GM20000 (cell line): ENCODE data around the gene ZC3H18.

Source experiments
- DNase-seq: peaks from one replicate; pipeline ENCODE4 v3.0.0; 2012; ENCODE audit warnings: low spot score
- TF ChIP-seq, protein P1 (sequence below): IDR thresholded peaks from 2 replicates; pipeline ENCODE4 v1.5.1; 2012; ENCODE audit warnings: mild to moderate bottlenecking, control low read depth; ENCODE audit errors: extremely low read depth, missing control alignments

Gene ZC3H18

DNA sequence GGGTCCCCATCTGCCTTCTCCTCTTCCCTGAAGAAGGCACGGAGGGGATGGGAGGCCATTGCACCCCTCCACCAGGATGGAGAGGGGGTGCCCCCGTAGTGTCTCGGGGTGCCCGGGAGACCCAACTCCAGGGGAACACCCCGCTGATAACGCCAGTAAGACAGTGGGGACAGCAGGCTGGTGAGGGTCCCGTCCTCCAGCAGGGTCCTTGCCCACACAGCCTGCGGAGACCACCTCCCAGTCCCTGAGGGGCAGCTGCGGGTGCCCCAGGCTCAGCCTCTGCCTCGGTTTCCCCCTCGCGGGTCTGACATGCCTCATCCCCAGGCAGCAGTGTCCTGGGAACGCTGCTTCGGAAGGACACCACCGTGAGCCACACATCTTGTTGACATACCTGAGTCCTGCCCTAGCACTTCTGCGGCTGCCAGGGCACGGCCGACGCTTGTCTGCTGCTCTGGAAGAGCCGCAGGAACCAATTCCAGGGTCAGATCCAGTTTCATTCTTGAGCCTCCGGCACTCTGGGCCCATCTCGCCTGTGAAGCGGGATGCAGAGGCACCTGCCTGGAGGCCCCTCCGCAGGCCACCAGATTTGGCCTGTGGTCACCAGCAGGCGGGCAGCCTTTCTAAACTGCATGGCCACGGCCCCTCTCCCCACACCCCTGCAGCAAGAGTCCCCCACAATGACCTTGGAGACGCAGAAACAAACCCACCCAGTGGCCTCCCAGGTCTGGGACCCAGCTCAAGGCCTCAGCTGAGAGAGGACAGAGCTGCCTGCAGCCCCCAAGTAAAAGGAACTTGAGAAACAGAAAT is 39.9 kb upstream of the ZC3H18 start:
- DNase-seq, result no peak
- TF ChIP-seq, protein P1, sequence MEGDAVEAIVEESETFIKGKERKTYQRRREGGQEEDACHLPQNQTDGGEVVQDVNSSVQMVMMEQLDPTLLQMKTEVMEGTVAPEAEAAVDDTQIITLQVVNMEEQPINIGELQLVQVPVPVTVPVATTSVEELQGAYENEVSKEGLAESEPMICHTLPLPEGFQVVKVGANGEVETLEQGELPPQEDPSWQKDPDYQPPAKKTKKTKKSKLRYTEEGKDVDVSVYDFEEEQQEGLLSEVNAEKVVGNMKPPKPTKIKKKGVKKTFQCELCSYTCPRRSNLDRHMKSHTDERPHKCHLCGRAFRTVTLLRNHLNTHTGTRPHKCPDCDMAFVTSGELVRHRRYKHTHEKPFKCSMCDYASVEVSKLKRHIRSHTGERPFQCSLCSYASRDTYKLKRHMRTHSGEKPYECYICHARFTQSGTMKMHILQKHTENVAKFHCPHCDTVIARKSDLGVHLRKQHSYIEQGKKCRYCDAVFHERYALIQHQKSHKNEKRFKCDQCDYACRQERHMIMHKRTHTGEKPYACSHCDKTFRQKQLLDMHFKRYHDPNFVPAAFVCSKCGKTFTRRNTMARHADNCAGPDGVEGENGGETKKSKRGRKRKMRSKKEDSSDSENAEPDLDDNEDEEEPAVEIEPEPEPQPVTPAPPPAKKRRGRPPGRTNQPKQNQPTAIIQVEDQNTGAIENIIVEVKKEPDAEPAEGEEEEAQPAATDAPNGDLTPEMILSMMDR, result no peak

DNA sequence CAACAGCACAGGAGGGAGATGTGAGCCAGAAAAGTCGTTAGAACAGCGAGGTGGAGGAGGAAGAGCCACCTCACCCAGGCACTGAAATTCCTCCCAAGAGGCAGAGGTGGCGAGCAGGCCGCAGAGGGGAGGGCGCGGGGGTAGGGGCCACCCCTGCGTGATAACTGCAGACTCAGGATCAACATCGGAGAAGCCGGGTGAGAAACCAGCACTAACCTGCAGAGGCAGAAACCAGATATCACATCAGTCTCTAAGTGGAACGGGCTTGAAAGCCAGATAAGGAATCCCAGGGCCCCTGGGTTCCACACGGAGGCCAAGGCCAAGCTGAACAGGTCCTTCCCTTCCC is 39.4 kb upstream of the ZC3H18 start:
- DNase-seq, result no peak
- TF ChIP-seq, protein P1, result no peak

DNA sequence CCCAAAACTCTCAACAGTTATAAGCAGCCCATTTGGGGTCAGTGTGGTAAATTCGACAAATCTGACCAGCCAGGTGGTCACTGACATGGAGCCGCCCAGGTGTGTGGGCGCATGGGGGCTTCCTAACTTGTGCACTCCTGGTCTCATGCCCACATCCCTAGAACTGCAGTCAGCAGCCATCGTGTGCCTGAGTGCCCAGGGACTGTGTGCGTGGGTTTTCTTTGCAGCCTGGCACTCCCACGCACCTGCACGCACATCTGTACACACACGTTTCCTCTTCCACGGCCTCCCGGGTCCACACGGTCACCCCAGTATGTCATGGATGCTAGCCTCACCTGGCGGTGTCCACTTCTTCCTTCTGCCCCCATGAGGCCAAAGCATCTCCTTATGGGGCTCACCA is 38.9 kb upstream of the ZC3H18 start:
- DNase-seq, result no peak
- TF ChIP-seq, protein P1, result no peak

DNA sequence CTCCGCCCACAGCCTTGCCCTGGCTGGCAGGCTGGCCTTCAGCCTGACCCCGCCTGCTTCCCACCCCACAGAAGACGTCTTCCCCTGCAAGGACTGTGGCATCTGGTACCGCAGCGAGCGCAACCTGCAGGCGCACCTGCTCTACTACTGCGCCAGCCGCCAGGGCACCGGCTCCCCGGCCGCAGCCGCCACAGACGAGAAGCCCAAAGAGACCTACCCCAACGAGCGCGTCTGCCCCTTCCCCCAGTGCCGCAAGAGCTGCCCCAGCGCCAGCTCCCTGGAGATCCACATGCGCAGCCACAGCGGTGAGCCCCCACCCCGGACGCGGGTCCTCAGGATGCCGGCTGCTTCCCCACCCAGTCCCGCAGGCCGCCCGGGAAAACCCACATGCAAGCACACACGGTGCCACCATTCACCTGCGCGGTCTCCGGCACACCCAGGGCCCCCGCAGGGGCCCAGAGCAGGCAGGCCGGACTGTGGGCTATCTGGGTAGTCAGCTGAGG is 38.2 kb upstream of the ZC3H18 start:
- no peak for DNase-seq

DNA sequence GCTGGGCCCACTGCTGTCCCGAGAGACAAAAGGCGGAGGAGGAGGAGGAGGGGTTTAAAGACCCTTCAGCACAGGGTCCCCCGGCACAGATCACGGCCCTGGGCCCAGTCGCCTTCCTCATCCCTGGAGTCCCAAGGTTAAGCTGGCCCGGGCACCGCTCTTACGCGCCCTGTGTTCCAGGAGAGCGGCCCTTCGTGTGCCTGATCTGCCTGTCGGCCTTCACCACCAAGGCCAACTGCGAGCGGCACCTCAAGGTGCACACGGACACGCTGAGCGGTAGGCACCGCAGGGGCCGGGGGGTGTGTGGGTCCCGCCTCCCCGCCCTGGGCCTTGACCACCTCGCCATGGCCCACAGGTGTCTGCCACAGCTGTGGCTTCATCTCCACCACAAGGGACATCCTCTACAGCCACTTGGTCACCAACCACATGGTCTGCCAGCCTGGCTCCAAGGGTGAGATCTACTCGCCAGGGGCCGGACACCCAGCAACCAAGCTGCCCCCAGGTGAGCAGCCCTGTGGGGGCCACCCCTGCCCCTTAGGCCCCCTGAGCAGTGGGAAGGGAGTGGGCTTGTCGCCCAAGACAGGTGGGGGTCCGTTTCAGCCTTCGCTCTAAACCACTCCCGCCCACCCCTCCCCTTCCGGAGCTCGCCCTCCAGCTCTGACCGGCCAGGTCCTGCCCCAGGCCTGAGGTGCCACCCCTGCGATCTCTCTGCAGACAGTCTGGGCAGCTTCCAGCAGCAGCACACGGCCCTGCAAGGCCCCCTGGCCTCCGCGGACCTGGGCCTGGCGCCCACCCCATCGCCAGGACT is 37.6 kb upstream of the ZC3H18 start:
- TF ChIP-seq, protein P1, result no peak
- no peak for DNase-seq

More for the DNA sequence above, 38.2 kb upstream of the ZC3H18 start:
- TF ChIP-seq, protein P1, result no peak

DNA sequence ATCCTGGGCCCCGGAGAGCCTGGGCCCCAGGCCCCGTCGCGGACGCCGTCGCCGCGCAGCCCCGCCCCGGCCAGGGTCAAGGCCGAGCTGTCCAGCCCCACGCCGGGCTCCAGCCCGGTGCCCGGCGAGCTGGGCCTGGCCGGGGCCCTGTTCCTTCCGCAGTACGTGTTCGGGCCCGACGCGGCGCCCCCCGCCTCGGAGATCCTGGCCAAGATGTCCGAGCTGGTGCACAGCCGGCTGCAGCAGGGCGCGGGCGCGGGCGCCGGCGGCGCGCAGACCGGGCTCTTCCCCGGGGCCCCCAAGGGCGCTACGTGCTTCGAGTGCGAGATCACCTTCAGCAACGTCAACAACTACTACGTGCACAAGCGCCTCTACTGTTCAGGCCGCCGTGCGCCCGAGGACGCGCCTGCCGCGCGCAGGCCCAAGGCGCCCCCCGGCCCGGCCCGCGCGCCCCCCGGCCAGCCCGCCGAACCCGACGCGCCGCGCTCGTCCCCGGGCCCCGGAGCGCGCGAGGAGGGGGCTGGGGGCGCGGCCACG is 36.8 kb upstream of the ZC3H18 start:
- TF ChIP-seq, protein P1, result no peak
- no peak for DNase-seq
